ENCODE measurements around the gene EIF3K.

EIF3K gene

DNA sequence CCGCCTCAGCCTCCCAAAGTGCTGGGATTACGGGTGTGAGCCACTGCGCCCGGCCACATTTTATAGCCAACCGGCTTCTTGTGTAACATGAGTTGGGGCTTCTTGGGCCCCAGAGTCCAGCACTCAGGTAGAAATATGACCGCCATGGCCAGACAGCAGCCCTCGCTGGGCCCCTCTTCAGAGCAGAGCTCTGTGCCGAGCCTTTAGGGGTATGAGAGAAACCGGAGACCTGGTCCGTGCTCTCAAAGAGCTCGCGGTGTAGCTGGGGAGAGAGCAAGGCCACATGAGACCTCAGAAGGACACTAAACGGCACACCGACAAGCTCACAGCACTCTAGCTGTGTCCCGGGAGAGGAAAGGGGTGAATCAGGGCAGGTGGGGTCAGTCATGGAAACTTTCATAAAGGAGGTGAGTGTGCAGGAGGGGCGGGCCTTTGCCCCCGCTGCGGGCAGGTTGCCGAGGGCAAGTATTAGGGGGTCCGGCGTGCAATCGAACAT lies 44.2 kb downstream of the EIF3K start:
- H3K4me3 ChIP-seq (ENCODE audit: low read depth, low read length), result no peak overlapping the region
- DNase-seq (ENCODE audit: low read depth, low spot score), result no peak
- TF ChIP-seq, protein P1, sequence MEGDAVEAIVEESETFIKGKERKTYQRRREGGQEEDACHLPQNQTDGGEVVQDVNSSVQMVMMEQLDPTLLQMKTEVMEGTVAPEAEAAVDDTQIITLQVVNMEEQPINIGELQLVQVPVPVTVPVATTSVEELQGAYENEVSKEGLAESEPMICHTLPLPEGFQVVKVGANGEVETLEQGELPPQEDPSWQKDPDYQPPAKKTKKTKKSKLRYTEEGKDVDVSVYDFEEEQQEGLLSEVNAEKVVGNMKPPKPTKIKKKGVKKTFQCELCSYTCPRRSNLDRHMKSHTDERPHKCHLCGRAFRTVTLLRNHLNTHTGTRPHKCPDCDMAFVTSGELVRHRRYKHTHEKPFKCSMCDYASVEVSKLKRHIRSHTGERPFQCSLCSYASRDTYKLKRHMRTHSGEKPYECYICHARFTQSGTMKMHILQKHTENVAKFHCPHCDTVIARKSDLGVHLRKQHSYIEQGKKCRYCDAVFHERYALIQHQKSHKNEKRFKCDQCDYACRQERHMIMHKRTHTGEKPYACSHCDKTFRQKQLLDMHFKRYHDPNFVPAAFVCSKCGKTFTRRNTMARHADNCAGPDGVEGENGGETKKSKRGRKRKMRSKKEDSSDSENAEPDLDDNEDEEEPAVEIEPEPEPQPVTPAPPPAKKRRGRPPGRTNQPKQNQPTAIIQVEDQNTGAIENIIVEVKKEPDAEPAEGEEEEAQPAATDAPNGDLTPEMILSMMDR (IDR thresholded peaks at IDR 0.05; ENCODE audit: low read depth, low read length), result no peak
- in situ Hi-C loops (cut with HindIII; ENCODE audit: low sequenced_read_pairs), result no loop called here

DNA sequence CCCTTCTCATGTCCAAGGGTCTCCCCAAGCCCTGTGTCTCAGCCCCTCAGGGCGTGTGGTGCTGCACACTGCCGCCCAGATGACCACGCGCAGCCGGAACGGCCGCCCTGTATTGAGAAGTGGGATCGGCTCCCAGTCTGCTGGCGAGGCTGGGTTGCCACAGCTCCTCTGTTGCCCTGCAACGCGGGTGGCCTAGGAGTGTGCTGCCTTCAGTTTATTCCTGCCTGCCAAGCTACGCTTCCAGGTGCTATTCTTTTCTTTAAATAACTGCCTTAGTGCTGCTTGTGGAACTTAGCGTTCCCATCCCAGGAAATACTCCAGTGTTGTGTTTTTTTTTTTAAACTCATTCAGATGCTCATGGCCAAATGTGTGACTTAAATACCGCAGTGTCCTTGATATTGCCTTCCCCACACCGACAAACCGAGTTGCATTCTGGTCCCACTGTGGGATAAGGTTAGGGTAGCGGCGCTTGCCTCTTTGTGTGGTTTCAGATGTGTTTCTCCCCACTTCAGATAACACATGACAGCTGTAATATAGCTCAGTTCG lies 45.0 kb downstream of the EIF3K start:
- TF ChIP-seq, protein P1 (IDR thresholded peaks at IDR 0.05; ENCODE audit: low read depth, low read length), result no peak
- no peak overlapping the region for H3K4me3 ChIP-seq (ENCODE audit: low read depth, low read length)
- no peak for DNase-seq (ENCODE audit: low read depth, low spot score)
- in situ Hi-C loops (cut with HindIII; ENCODE audit: low sequenced_read_pairs), result no loop called here

DNA sequence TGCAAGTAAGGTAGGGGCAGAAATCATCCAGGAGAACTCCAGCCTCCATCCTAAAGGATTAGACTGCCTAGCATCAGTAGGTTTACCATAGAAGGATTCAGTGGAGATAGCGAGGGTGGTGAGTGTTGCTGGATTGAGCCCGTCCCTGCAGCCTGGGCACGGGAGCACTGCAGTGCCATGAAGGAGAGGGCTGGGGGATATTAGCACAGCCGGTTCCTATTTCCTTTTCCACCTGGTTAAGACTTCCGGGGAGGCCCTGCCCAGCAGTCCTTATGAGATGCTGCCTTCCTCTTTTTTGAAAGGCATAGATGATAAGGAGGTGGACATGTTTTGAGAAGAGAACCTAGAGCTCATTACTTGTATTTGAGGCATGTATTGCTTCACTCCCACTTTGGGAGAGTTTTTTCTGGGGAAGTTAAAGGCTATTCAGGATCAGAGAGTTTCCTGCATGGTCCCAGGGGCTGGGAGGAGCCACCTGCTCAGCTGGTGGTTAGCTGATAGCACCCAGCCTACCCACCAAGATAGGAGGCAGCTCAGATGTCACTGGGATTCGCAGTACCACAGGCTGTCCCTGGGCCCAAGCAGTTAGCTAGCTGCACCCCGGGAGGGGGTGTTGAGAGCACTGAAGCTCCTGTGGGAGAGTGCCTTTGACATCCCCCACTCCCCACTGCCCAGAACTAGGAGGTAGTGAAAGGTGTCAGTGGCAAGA lies 45.7 kb downstream of the EIF3K start:
- DNase-seq (ENCODE audit: low read depth, low spot score), result no peak
- no peak overlapping the region for H3K4me3 ChIP-seq (ENCODE audit: low read depth, low read length)
- TF ChIP-seq, protein P1 (IDR thresholded peaks at IDR 0.05; ENCODE audit: low read depth, low read length), result no peak
- in situ Hi-C loops (cut with HindIII; ENCODE audit: low sequenced_read_pairs), result no loop called here

DNA sequence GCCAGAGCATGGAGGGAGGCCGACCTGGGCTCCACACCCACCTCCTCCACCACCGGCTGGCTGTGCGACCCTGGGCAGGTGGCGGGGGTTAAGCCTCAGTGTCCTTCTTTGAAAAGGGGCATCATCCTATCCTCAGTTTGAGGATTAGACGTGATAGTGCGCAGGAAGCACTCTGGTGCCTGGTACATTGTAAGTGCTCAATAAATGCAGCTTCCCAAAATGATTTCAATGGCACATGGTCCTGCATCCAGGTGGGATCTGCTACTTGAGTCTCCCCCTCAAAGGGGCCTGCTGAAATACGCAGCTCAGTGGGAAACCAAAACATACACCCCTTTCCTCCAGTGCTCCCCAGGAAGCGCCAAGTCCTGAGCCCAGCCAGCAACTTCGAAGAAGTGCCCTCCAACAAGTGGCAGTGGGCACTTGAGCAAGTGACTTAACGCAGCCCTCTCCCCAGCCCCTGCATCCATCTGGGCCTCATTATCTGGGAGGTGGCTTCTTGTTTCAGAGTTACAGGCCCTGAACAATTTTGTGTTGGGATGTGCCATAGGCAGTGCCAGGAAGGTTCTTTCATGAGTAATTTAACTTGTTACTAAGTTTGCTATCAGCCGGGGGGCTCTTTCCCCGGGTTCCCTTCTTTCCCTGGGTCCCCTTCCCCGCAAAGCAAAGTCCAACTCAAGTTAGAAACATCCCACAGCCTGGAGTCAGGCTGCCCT lies 46.4 kb downstream of the EIF3K start:
- TF ChIP-seq, protein P1 (IDR thresholded peaks at IDR 0.05; ENCODE audit: low read depth, low read length), result no peak
- no peak overlapping the region for H3K4me3 ChIP-seq (ENCODE audit: low read depth, low read length)
- in situ Hi-C loops (cut with HindIII; ENCODE audit: low sequenced_read_pairs), result no loop called here
- no peak for DNase-seq (ENCODE audit: low read depth, low spot score)

DNA sequence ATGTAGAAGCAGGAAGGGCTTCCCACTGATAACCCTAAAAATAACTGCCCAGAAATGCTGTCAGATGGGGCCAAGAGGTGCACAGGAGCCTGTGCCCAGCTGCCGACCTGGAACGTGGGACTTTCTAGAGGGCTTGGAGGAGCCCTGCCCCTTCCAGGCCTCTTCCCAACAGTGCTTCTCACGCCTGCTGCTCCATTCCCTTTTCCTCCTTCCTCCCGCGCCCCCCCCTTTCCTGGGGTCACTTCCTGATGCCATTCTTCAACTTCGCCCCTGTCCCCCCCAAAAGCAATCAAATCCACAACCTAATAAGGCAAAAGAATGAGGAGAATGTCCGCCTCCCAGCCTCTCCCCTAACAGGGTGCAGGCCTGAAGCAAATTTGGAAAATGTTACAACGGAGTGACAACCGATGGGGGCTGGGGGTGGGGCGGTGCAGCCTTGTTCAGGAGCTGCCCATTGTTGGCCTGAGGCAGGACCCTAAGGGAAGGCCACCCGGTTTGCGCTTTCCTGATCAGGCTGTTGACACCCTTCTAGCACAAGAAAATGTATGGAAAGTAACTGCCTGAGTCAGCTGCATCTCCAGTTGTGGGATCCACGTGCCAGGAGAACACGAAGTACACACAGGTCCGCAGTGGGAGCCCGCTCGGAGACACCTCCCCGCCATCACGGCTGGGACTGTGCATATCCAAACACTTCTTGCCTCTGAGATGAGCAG lies 47.1 kb downstream of the EIF3K start:
- TF ChIP-seq, protein P1 (IDR thresholded peaks at IDR 0.05; ENCODE audit: low read depth, low read length), result no peak
- no peak for DNase-seq (ENCODE audit: low read depth, low spot score)
- H3K4me3 ChIP-seq (ENCODE audit: low read depth, low read length), result no peak overlapping the region
- in situ Hi-C loops (cut with HindIII; ENCODE audit: low sequenced_read_pairs), result no loop called here
